ENCODE results near the gene ARL10. TPM values are rescaled to one million over a fixed set of nuclear protein-coding genes. Genes with fewer than 3 reads are reported as not detected.

ARL10 gene
- total RNA-seq, 1 experiment from 2014 or later, result 0.05 TPM

- Histone ChIP-seq H4K20me1 (ENCODE audit: insufficient read depth) (no peaks in the 10 kb centered on the region), H2AFZ (ENCODE audit: low read depth, low read length, poor library complexity, severe bottlenecking) (no peak overlapping the region), H3K4me3 (replicated peaks in 1 of 2; ENCODE audit: low read depth in 1 of 2, low read length in 2 of 2) (no peak overlapping the region), H3K27me3 (ENCODE audit: insufficient read depth, low read length) (no peaks in the 10 kb centered on the region), H3K27ac (ENCODE audit: low read depth, low read length) (no peak overlapping the region), H3K4me1 (ENCODE audit: control insufficient read depth in 1 of 2, insufficient read depth in 2 of 2, low read length in 2 of 2) (no peaks in the 10 kb centered on the region), H3K79me2 (ENCODE audit: insufficient read depth, low read length) (no peaks in the 10 kb centered on the region), H3K9ac (ENCODE audit: low read length) (no peak overlapping the region), H3K4me2 (ENCODE audit: low read length) (no peak overlapping the region), H3K9me3 (ENCODE audit: control insufficient read depth in 1 of 2, insufficient read depth in 1 of 2, low read depth in 1 of 2, low read length in 2 of 2) (no peaks in the 10 kb centered on the region), H3K9me2 (ENCODE audit: insufficient read depth) (no peaks in the 10 kb centered on the region), H3K36me3 (ENCODE audit: control insufficient read depth in 1 of 2, insufficient read depth in 2 of 2, low read length in 2 of 2) (peaks cover 21 to 31% of the 10 kb centered on the region in 2 experiments; a peak in 3 of 4 replicates)
- CTCF ChIA-PET, result no interaction called here
- DNase-seq (ENCODE audit: low read depth, low spot score), result no peak
- no TSS peak for BruUV-seq (replicated peaks)
- RAD21 ChIA-PET (ENCODE audit: low non-redundant PET in 1 of 2, low total read pairs in 2 of 2, uncharacterized antibody in 2 of 2, unreplicated experiment in 2 of 2), result no interaction called here
- TF ChIP-seq JUND (IDR thresholded peaks at IDR 0.05) (no peak), ELF1 (IDR thresholded peaks at IDR 0.05; ENCODE audit: borderline replicate concordance, low read depth) (no peak), FOSL1 (IDR thresholded peaks at IDR 0.05; ENCODE audit: low read depth) (no peak), TCF7L2 (IDR thresholded peaks at IDR 0.05; ENCODE audit: borderline replicate concordance, extremely low read depth, insufficient read depth, insufficient read length) (no peak), ZBTB33 (IDR thresholded peaks at IDR 0.05; ENCODE audit: extremely low read depth, insufficient replicate concordance, low read length) (no peak)
- POLR2A ChIA-PET, result no interaction called here
- ATAC-seq, result no peak
- intact Hi-C loops (cut with micrococcal nuclease), result no loop called here
These were observed 22.4 kb upstream of the ARL10 start for GRCh38 chr5:176342766-176343458.

GRCh38 chr5:176350416-176350815 is 14.9 kb upstream of the ARL10 start:
- Histone ChIP-seq H3K4me1 (ENCODE audit: control insufficient read depth in 1 of 2, insufficient read depth in 2 of 2, low read length in 2 of 2) (no peaks in the 10 kb centered on the region), H3K9me2 (ENCODE audit: insufficient read depth) (no peaks in the 10 kb centered on the region), H3K9me3 (ENCODE audit: control insufficient read depth in 1 of 2, insufficient read depth in 1 of 2, low read depth in 1 of 2, low read length in 2 of 2) (no peaks in the 10 kb centered on the region), H3K27ac (ENCODE audit: low read depth, low read length) (no peak overlapping the region), H3K9ac (ENCODE audit: low read length) (no peak overlapping the region), H3K4me2 (ENCODE audit: low read length) (no peak overlapping the region), H3K27me3 (ENCODE audit: insufficient read depth, low read length) (no peaks in the 10 kb centered on the region), H2AFZ (ENCODE audit: low read depth, low read length, poor library complexity, severe bottlenecking) (no peak overlapping the region), H3K4me3 (replicated peaks in 1 of 2; ENCODE audit: low read depth in 1 of 2, low read length in 2 of 2) (no peak overlapping the region), H4K20me1 (ENCODE audit: insufficient read depth) (no peaks in the 10 kb centered on the region), H3K79me2 (ENCODE audit: insufficient read depth, low read length) (peaks cover 50% of the 10 kb centered on the region; the same call in 1 of the 2 replicates), H3K36me3 (ENCODE audit: control insufficient read depth in 1 of 2, insufficient read depth in 2 of 2, low read length in 2 of 2) (peaks cover 54 to 66% of the 10 kb centered on the region in 2 experiments)
- DNase-seq (ENCODE audit: low read depth, low spot score) (no peak), ATAC-seq (no peak)
- BruUV-seq (replicated peaks), result no TSS peak
- CTCF ChIA-PET, result no interaction called here
- intact Hi-C loops (cut with micrococcal nuclease), result no loop called here
- RAD21 ChIA-PET (ENCODE audit: low non-redundant PET in 1 of 2, low total read pairs in 2 of 2, uncharacterized antibody in 2 of 2, unreplicated experiment in 2 of 2), result no interaction called here
- POLR2A ChIA-PET, result no interaction called here
- TF ChIP-seq ZNF274 (IDR thresholded peaks at IDR 0.05; ENCODE audit: low read depth, low read length), result no peak
- TF ChIP-seq CTCF (IDR thresholded peaks at IDR 0.05 in 2 of 3, conservative IDR thresholded peaks at IDR 0.05 in 1 of 3; ENCODE audit: borderline replicate concordance in 1 of 3, insufficient read depth in 1 of 3, low read depth in 2 of 3, low read length in 2 of 3), result no peak
- TF ChIP-seq POLR2A (IDR thresholded peaks at IDR 0.05; ENCODE audit: borderline replicate concordance, extremely low read depth, insufficient read depth, insufficient read length), result no peak
- no peak for TF ChIP-seq SIN3A (IDR thresholded peaks at IDR 0.05; ENCODE audit: low read depth)
- TF ChIP-seq EGR1 (IDR thresholded peaks at IDR 0.05; ENCODE audit: low read depth), result no peak
- TF ChIP-seq POLR2AphosphoS5 (IDR thresholded peaks at IDR 0.05; ENCODE audit: low read depth, low read length), result no peak
- TF ChIP-seq ELF1 (IDR thresholded peaks at IDR 0.05; ENCODE audit: borderline replicate concordance, low read depth), result no peak
- TF ChIP-seq RAD21 (IDR thresholded peaks at IDR 0.05; ENCODE audit: low read depth), result no peak
- no peak for TF ChIP-seq FOSL1 (IDR thresholded peaks at IDR 0.05; ENCODE audit: low read depth)
- TF ChIP-seq SRF (IDR thresholded peaks at IDR 0.05; ENCODE audit: low read depth), result no peak
- no peak for TF ChIP-seq EZH2phosphoT487 (IDR thresholded peaks at IDR 0.05; ENCODE audit: borderline replicate concordance)
- no peak for TF ChIP-seq ZBTB33 (IDR thresholded peaks at IDR 0.05; ENCODE audit: extremely low read depth, insufficient replicate concordance, low read length)
